ENCODE data around the gene PP2D1.

PP2D1 gene

DNA sequence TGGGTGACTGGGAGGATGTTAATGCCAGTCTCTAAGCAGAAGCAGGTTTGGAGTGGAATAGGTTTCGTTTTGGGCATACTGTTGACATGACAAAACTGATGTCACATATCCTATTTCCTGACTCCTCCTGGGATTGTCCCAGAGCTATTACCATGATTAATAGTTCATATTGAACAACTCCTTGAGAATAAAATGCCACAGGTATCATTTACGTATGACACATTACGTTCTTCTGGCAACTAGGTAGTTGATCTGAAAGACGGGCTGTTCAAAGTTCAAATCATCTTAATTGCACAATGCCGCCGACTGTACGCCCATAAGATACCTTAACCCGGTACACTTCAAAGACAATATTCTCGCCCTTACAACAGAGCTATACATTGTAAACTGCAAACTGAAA lies 66.5 kb downstream of the PP2D1 start:
- no peak for DNase-seq (ENCODE audit: low spot score)
- TF ChIP-seq, protein P1, sequence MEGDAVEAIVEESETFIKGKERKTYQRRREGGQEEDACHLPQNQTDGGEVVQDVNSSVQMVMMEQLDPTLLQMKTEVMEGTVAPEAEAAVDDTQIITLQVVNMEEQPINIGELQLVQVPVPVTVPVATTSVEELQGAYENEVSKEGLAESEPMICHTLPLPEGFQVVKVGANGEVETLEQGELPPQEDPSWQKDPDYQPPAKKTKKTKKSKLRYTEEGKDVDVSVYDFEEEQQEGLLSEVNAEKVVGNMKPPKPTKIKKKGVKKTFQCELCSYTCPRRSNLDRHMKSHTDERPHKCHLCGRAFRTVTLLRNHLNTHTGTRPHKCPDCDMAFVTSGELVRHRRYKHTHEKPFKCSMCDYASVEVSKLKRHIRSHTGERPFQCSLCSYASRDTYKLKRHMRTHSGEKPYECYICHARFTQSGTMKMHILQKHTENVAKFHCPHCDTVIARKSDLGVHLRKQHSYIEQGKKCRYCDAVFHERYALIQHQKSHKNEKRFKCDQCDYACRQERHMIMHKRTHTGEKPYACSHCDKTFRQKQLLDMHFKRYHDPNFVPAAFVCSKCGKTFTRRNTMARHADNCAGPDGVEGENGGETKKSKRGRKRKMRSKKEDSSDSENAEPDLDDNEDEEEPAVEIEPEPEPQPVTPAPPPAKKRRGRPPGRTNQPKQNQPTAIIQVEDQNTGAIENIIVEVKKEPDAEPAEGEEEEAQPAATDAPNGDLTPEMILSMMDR (IDR thresholded peaks at IDR 0.05; ENCODE audit: extremely low read depth, insufficient read depth, missing control alignments), result no peak
- in situ Hi-C loops (cut with MboI; ENCODE audit: low pct_unique_long_range_greater_than_20kb, low sequenced_read_pairs, unreplicated experiment), result no loop called here

DNA sequence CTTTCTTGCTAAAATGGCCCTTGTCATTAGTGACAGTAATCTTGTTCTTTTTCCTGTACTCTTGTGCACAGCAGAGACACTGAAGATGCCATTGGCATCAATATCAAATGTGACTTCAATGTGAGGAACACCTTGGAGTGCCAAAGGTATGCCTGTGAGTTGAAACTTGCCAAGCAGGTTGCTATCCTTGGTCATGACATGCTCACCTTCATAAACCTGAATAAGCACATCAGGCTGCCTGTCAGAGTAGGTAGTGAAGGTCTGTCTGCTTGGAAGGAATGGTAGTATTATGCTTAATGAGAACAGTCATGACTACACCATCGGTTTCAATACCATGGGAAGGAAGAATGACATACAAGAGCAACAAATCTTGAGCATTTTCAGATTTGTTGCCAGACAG lies 71.4 kb downstream of the PP2D1 start:
- DNase-seq (ENCODE audit: low spot score), result no peak
- in situ Hi-C loops (cut with MboI; ENCODE audit: low pct_unique_long_range_greater_than_20kb, low sequenced_read_pairs, unreplicated experiment), result no loop called here
- TF ChIP-seq, protein P1 (IDR thresholded peaks at IDR 0.05; ENCODE audit: extremely low read depth, insufficient read depth, missing control alignments), result no peak

DNA sequence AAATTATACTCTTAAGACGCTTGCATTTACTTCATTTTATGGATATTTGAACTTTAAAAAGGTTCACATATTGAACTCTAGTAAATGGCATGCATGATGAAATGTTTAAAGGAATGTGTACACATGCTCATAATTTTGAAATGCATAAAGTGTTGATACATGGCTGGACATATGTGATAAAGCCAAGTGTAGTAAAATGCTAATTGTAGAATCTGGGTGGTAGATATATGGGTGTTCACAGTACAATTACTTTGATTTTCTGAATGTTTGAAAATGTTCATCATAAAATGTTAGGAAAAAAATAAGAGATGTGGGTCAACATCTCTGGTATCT lies 73.8 kb downstream of the PP2D1 start:
- no peak for DNase-seq (ENCODE audit: low spot score)
- in situ Hi-C loops (cut with MboI; ENCODE audit: low pct_unique_long_range_greater_than_20kb, low sequenced_read_pairs, unreplicated experiment), result no loop called here
- TF ChIP-seq, protein P1 (IDR thresholded peaks at IDR 0.05; ENCODE audit: extremely low read depth, insufficient read depth, missing control alignments), result no peak

DNA sequence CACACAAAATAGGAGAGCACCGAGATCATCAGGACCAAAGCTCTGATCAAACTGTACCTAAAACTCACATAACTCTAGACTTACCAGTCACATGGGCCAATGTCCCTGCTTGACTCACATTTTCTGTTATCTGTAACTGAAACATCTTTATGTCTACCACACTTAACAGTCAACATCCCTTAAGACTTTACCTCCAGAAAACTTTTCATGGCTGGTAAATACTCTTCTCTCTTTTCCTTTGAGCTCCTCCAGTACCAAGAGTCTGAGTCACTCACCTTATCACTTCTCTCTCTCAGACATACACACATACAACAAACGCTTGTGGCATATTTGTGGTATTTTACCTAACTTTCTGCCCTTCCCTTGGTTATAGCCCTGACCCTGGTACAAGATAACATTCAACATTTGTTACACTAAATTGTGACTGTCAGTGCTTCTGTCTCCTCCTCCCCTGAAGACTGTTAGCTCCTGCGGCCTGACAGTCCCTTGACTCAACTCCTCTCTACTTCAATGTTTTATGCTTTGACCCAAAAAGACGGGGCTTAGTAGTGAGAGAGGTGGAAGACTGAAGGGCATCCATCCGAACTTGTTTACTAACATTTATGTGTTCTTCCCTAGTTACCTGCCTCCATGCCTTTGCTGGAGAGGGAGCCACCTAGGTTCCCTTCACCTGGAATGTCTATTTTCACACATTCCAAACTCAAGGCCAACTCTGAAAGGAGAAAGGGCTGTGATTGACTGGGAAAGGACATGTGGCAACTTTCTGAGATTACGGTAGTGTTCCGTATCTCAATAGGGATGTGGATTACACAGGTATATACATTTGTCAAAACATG lies 74.4 kb downstream of the PP2D1 start:
- DNase-seq (ENCODE audit: low spot score), result no peak

More for the DNA sequence above, 74.4 kb downstream of the PP2D1 start:
- in situ Hi-C loops (cut with MboI; ENCODE audit: low pct_unique_long_range_greater_than_20kb, low sequenced_read_pairs, unreplicated experiment), result no loop called here
- TF ChIP-seq, protein P1 (IDR thresholded peaks at IDR 0.05; ENCODE audit: extremely low read depth, insufficient read depth, missing control alignments), result no peak

All from GM13977 (cell line).